ENCODE results near the gene PNMA6E.

PNMA6E gene

DNA sequence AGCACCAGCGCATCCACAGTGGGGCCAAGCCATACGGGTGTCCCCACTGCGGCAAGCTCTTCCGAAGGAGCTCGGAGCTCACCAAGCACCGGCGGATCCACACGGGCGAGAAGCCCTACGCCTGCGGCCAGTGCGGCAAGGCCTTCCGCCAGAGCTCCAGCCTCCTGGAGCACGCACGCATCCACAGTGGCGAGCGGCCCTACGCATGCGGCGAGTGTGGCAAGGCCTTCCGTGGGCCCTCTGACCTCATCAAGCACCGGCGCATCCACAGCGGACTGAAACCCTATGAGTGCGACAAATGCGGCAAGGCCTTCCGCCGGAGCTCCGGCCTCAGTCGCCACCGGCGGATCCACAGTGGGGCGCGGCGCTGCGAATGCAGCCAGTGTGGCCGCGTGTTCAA lies 53.6 kb downstream of the PNMA6E start:
- DNase-seq, result no peak

Data from CD4-positive, alpha-beta T cell treated with Interleukin-15 for 1 hour (primary cell).